HEK293T (cell line): Measurements from ENCODE around the gene KCNJ10.

ENCODE experiments used
- BHLHE40 ChIP-seq: fragments of 450-650 bp; IDR thresholded peaks from 2 replicates; pipeline ENCODE4 v1.6.1; 2016; ENCODE audit warnings: mild to moderate bottlenecking, moderate library complexity, borderline replicate concordance
- CTBP1 ChIP-seq: fragments of 450-650 bp; IDR thresholded peaks from 2 replicates; pipeline ENCODE4 v1.6.1; 2016; ENCODE audit warnings: borderline replicate concordance
- ELF4 ChIP-seq: fragments of 450-650 bp; IDR thresholded peaks from 2 replicates; pipeline ENCODE4 v1.6.1; 2017; ENCODE audit warnings: antibody characterized with exemption
- FOXA1 ChIP-seq: fragments of 450-650 bp; IDR thresholded peaks from 2 replicates; pipeline ENCODE4 v1.6.1; 2016; ENCODE audit warnings: mild to moderate bottlenecking
- FOXK2 ChIP-seq: fragments of 450-650 bp; IDR thresholded peaks from 2 replicates; pipeline ENCODE4 v1.6.1; 2016; ENCODE audit warnings: mild to moderate bottlenecking
- FOXM1 ChIP-seq: fragments of 450-650 bp; IDR thresholded peaks from 2 replicates; pipeline ENCODE4 v1.6.1; 2017; ENCODE audit warnings: mild to moderate bottlenecking, borderline replicate concordance
- HDGF ChIP-seq: fragments of 450-650 bp; IDR thresholded peaks from 2 replicates; pipeline ENCODE4 v1.6.1; 2017; ENCODE audit warnings: antibody characterized with exemption, borderline replicate concordance
- L3MBTL2 ChIP-seq: fragments of 450-650 bp; conservative IDR thresholded peaks from 2 replicates; pipeline ENCODE4 v1.6.1; 2016; ENCODE audit warnings: mild to moderate bottlenecking
- LEF1 ChIP-seq: fragments of 450-650 bp; IDR thresholded peaks from 2 replicates; pipeline ENCODE4 v1.6.1; 2017; ENCODE audit warnings: mild to moderate bottlenecking, borderline replicate concordance
- NFRKB ChIP-seq: fragments of 450-650 bp; IDR thresholded peaks from 2 replicates; pipeline ENCODE4 v1.6.1; 2016; ENCODE audit warnings: mild to moderate bottlenecking, moderate library complexity
- SP1 ChIP-seq: fragments of 450-650 bp; IDR thresholded peaks from 2 replicates; pipeline ENCODE4 v1.6.1; 2017
- SUZ12 ChIP-seq: fragments of 450-650 bp; IDR thresholded peaks from 2 replicates; pipeline ENCODE4 v1.6.1; 2016; ENCODE audit warnings: mild to moderate bottlenecking
- TARDBP ChIP-seq: fragments of 450-650 bp; IDR thresholded peaks from 2 replicates; pipeline ENCODE4 v1.6.1; 2016
- ZNF384 ChIP-seq: fragments of 450-650 bp; IDR thresholded peaks from 2 replicates; pipeline ENCODE4 v1.6.1; 2016

DNA sequence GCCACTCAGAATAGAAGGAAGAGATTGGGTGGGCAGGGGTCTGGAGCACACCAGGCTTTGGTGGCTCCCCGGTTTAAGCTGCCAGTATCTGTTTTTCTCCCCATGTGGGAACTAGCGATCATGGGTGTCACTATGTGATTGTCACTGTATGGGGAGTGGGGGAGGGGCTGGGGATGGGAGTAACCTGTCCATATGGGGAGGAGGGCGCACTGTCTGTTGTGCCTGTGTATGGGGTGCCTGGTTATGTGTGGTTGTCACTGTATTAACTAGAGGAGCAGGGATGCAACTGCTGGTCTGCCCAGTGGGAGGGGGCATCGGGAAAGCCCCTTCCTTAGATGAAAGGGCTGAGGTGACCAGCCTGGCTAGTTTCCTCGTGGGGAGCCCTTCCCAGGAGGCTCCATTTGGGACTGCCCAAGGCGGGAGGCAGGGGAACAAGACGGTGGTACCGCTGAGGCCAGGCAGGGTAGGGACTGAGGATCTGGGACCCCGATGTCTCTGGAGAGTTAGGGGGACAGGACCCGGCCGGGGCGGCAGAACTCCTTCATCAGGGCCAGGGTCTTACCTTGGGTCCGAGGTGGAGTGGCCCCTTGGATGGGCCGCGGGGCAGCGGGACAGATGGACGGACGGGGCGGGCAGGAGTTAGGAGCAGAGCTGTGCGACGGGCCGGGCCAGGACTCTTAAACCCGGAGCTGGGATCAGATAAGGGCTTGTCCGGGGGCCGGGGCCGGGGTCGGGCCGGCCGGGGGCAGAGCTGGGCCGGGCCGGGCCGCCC lies at the start of gene KCNJ10:
- TF ChIP-seq BHLHE40 (no peak), FOXK2 (no peak), SP1 (no peak), FOXM1 (no peak), SUZ12 (no peak), ELF4 (no peak), NFRKB (no peak), FOXA1 (no peak), TARDBP (no peak), ZNF384 (no peak), HDGF (no peak), L3MBTL2 (no peak), CTBP1 (no peak), LEF1 (no peak)
